Measurements from ENCODE around the gene ADAMTSL2.

Gene ADAMTSL2

GRCh38 chr9:133581513-133582343 lies 47.2 kb downstream of the ADAMTSL2 start:
- TF ChIP-seq, protein P1, sequence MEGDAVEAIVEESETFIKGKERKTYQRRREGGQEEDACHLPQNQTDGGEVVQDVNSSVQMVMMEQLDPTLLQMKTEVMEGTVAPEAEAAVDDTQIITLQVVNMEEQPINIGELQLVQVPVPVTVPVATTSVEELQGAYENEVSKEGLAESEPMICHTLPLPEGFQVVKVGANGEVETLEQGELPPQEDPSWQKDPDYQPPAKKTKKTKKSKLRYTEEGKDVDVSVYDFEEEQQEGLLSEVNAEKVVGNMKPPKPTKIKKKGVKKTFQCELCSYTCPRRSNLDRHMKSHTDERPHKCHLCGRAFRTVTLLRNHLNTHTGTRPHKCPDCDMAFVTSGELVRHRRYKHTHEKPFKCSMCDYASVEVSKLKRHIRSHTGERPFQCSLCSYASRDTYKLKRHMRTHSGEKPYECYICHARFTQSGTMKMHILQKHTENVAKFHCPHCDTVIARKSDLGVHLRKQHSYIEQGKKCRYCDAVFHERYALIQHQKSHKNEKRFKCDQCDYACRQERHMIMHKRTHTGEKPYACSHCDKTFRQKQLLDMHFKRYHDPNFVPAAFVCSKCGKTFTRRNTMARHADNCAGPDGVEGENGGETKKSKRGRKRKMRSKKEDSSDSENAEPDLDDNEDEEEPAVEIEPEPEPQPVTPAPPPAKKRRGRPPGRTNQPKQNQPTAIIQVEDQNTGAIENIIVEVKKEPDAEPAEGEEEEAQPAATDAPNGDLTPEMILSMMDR (IDR thresholded peaks at IDR 0.05; ENCODE audit: insufficient read depth, missing control alignments) = no peak
- no peak for DNase-seq (ENCODE audit: insufficient read length, low spot score)
- FAIRE-seq = no peak

DNA sequence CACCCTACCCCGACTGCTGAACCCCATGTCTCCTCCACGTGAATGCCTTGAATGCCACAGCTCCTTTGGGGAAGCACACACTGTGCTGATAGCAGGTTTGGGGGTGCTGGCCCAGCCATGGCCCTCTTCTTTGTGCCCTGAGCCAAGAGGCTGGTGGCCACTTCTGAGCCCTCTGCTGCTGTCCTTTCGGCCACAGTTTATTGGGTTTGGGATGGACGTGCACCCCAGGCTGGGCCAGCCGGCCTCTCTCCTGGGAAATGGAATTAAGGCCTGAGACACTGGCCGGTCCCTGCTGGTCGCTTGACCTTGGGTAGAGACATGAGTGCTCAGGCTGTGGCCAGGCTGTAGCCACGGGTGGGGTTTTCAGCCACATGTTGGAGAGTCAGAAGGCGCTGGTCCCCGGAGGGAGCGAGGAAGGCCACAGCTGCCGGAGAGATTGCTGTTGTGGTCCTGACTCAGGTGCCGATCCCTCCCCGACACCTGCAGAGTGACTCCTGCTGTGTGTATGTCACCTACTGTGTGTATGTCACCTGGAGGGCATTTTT lies 48.1 kb downstream of the ADAMTSL2 start:
- DNase-seq (ENCODE audit: insufficient read length, low spot score) (no peak), FAIRE-seq (no peak)
- TF ChIP-seq, protein P1 (IDR thresholded peaks at IDR 0.05; ENCODE audit: insufficient read depth, missing control alignments) = no peak

- TF ChIP-seq, protein P1 (IDR thresholded peaks at IDR 0.05; ENCODE audit: insufficient read depth, missing control alignments) = no peak
- DNase-seq (ENCODE audit: insufficient read length, low spot score) (no peak), FAIRE-seq (no peak)
These were observed 48.6 kb downstream of the ADAMTSL2 start for GRCh38 chr9:133583111-133583510.

DNA sequence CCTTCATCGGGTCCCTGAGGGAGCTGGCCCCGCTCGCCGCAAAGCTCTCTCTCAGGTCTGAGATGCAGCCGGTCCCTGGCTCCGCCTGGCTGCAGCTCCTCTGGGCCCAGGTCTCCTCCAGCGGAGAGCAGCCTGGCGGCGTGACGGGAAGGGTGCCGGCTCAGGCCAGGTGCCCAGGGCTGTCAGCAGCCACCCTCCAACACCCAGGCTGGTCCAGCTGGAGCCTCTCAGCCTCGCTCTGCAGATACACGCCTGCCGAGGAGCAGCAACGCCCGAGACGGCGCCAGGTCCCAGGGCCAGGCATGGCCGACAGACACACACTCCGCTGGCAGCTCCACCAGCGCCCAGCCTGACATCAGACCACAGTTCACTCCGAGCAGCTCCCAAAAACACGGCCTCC lies 49.1 kb downstream of the ADAMTSL2 start:
- FAIRE-seq (no peak), DNase-seq (ENCODE audit: insufficient read length, low spot score) (no peak)
- TF ChIP-seq, protein P1 (IDR thresholded peaks at IDR 0.05; ENCODE audit: insufficient read depth, missing control alignments) = no peak

- no peak for FAIRE-seq
- no peak for DNase-seq (ENCODE audit: insufficient read length, low spot score)
- TF ChIP-seq, protein P1 (IDR thresholded peaks at IDR 0.05; ENCODE audit: insufficient read depth, missing control alignments) = no peak
These were observed 49.7 kb downstream of the ADAMTSL2 start for GRCh38 chr9:133584167-133584558.

GRCh38 chr9:133584559-133585476 lies 50.3 kb downstream of the ADAMTSL2 start:
- TF ChIP-seq, protein P1 (IDR thresholded peaks at IDR 0.05; ENCODE audit: insufficient read depth, missing control alignments) = no peak
- no peak for FAIRE-seq

More at GRCh38 chr9:133584559-133585476, 50.3 kb downstream of the ADAMTSL2 start:
- DNase-seq (ENCODE audit: insufficient read length, low spot score) = no peak
